Measurements from ENCODE around the gene ALDH4A1. TPM values are rescaled to one million over a fixed set of nuclear protein-coding genes. Genes with fewer than 3 reads are reported as not detected.

The ALDH4A1 gene
- polyA plus RNA-seq, 1 experiment: 36.6 TPM

GRCh38 chr1:18938707-18939070, 36.3 kb upstream of the ALDH4A1 start:
- no peak overlapping the region for H3K4me3 ChIP-seq (ENCODE audit: low read depth, low read length)
- no peak for TF ChIP-seq CTCF (IDR thresholded peaks at IDR 0.05; ENCODE audit: insufficient read depth, low read depth, low read length)
- peaks cover 3% of the 10 kb centered on the region for H3K36me3 ChIP-seq (ENCODE audit: control insufficient read depth, insufficient read depth, low read length)
- no peak for DNase-seq (ENCODE audit: low read depth)
- no peaks in the 10 kb centered on the region for H3K27me3 ChIP-seq (ENCODE audit: control insufficient read depth, insufficient read depth, low read length)
- CTCF ChIA-PET: interaction anchor here (0.6 to 1.1 kb wide), 5 partner anchors 15 to 55 kb away, joined by 3 to 4 read pairs (median 3); no protein-coding TSS in a partner anchor
- POLR2A ChIA-PET: no interaction called here

- ChIA-PET CTCF (interaction anchor here (0.6 to 1.2 kb wide), 6 partner anchors 7 to 35 kb away, joined by 3 to 4 read pairs (median 3); no protein-coding TSS in a partner anchor), POLR2A (no interaction called here)
- TF ChIP-seq CTCF (IDR thresholded peaks at IDR 0.05; ENCODE audit: insufficient read depth, low read depth, low read length): no peak
- no peaks in the 10 kb centered on the region for H3K27me3 ChIP-seq (ENCODE audit: control insufficient read depth, insufficient read depth, low read length)
- no peaks in the 10 kb centered on the region; the same call in 1 of the 2 replicates for H3K36me3 ChIP-seq (ENCODE audit: control insufficient read depth, insufficient read depth, low read length)
- DNase-seq (ENCODE audit: low read depth): no peak
- no peak overlapping the region for H3K4me3 ChIP-seq (ENCODE audit: low read depth, low read length)
Measured at GRCh38 chr1:18938008-18938706, 35.8 kb upstream of the ALDH4A1 start.

DNA sequence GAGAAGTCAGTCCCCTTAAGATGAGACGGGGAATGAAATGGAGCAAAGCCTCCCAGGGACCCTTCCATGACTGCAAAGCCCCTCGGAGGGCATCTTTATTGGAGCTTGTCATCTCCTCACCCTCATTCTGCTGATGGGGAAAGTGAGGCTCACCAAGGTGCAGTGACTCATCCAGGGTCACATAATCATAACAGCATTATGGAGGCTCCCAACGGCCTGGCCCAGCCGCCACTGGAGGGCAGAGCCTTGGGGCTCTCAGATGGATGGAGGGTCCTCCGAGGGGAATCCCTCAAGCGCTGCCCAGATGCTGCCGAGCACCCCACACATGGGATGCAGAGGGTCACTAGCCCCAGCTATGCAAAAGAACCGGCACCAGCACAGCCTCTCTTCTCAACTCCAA, 35.2 kb upstream of the ALDH4A1 start:
- no peak for DNase-seq (ENCODE audit: low read depth)
- ChIA-PET POLR2A (no interaction called here), CTCF (interaction anchor here (0.9 to 1.2 kb wide), 4 partner anchors 8 to 150 kb away, joined by 3 to 4 read pairs (median 3); no protein-coding TSS in a partner anchor)
- H3K36me3 ChIP-seq (ENCODE audit: control insufficient read depth, insufficient read depth, low read length): no peaks in the 10 kb centered on the region; the same call in 1 of the 2 replicates
- TF ChIP-seq CTCF (IDR thresholded peaks at IDR 0.05; ENCODE audit: insufficient read depth, low read depth, low read length): no peak
- H3K4me3 ChIP-seq (ENCODE audit: low read depth, low read length): no peak overlapping the region
- no peaks in the 10 kb centered on the region for H3K27me3 ChIP-seq (ENCODE audit: control insufficient read depth, insufficient read depth, low read length)

DNA sequence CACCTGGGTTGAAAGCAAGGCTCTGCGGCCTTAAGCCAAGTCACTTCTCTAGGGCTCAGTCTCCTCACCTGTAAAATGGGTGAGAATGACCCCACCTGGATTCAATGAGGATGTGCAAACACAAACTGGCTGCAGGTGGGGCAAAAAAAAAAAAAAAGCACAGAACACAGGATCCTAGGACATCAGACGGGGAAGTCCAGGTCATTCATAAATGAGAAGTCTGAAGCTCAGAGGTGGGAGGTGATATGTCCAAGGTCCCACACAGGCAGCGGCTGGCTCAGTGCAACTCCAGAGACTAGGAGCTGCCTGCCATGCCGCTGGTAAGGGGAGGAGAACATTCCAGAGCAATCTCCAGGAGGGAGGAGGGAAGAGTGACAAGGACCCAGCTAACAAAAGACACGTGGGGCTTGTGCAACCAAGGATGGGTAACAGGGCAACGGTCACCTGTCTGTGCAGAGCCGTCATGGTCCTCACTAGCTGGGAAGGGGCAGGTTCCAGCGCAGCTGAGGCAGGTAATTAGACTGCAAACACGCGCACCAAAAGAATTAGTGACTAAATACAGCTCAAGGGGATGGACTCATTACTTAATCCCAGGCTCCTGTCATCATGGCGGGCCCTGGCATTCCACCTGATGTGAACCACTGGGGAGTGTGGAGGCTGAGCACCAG, 34.6 kb upstream of the ALDH4A1 start:
- Histone ChIP-seq H3K4me3 (ENCODE audit: low read depth, low read length) (no peak overlapping the region), H3K27me3 (ENCODE audit: control insufficient read depth, insufficient read depth, low read length) (no peaks in the 10 kb centered on the region), H3K36me3 (ENCODE audit: control insufficient read depth, insufficient read depth, low read length) (no peaks in the 10 kb centered on the region; the same call in 1 of the 2 replicates)
- DNase-seq (ENCODE audit: low read depth): no peak
- TF ChIP-seq CTCF (IDR thresholded peaks at IDR 0.05; ENCODE audit: insufficient read depth, low read depth, low read length): no peak
- ChIA-PET POLR2A (no interaction called here), CTCF (interaction anchor here (0.5 to 1.2 kb wide), 4 partner anchors 9 to 151 kb away, joined by 3 to 4 read pairs (median 3); no protein-coding TSS in a partner anchor)

DNA sequence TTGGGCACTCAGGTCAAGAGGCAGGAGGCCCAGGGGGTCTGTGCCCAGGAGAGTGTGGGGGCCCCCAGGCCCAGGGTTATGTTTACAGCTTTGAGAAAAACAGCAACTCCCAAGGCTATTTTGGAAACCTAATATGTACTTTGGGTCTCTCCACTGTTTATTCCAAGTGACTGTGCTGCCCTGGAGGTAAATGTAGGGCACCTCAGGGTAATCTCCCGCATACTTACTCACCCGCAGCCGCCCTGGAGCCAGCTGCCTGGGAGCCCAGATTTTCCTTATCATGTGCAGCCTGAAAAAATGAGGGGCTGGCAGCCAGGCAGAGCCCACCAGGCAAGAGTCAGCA, 34.1 kb upstream of the ALDH4A1 start:
- Histone ChIP-seq H3K4me3 (ENCODE audit: low read depth, low read length) (no peak overlapping the region), H3K36me3 (ENCODE audit: control insufficient read depth, insufficient read depth, low read length) (no peaks in the 10 kb centered on the region), H3K27me3 (ENCODE audit: control insufficient read depth, insufficient read depth, low read length) (no peaks in the 10 kb centered on the region)
- DNase-seq (ENCODE audit: low read depth): no peak
- CTCF ChIA-PET: interaction anchor here (0.5 to 1.0 kb wide), 2 partner anchors 36 to 151 kb away, joined by 3 read pairs; no protein-coding TSS in a partner anchor
- TF ChIP-seq CTCF (IDR thresholded peaks at IDR 0.05; ENCODE audit: insufficient read depth, low read depth, low read length): no peak
- POLR2A ChIA-PET: no interaction called here

Measured in BJ (cell line).